22Rv1 (cell line): Measurements from ENCODE around the gene CYSTM1.

ENCODE experiments used
- H3K27ac ChIP-seq: fragments of 450-650 bp; 2 replicates; pipeline ENCODE4 v1.5.1; 2017
- CTCF ChIP-seq: fragments of 450-650 bp; IDR thresholded peaks from 2 replicates; pipeline ENCODE4 v1.5.1; 2017; ENCODE audit warnings: mild to moderate bottlenecking
- ZFX ChIP-seq: fragments of 450-650 bp; IDR thresholded peaks from 2 replicates; pipeline ENCODE4 v1.6.1; 2017; ENCODE audit warnings: antibody characterized with exemption, borderline replicate concordance

Gene CYSTM1

GRCh38 chr5:140266471-140267200, 91.6 kb downstream of the CYSTM1 start:
- H3K27ac ChIP-seq: no peak overlapping the region
- TF ChIP-seq CTCF (no peak), ZFX (no peak)

GRCh38 chr5:140267201-140267540, 92.2 kb downstream of the CYSTM1 start:
- TF ChIP-seq CTCF (no peak), ZFX (no peak)
- no peak overlapping the region for H3K27ac ChIP-seq

GRCh38 chr5:140267559-140268018, 92.6 kb downstream of the CYSTM1 start:
- H3K27ac ChIP-seq: no peak overlapping the region
- TF ChIP-seq CTCF (no peak), ZFX (no peak)

DNA sequence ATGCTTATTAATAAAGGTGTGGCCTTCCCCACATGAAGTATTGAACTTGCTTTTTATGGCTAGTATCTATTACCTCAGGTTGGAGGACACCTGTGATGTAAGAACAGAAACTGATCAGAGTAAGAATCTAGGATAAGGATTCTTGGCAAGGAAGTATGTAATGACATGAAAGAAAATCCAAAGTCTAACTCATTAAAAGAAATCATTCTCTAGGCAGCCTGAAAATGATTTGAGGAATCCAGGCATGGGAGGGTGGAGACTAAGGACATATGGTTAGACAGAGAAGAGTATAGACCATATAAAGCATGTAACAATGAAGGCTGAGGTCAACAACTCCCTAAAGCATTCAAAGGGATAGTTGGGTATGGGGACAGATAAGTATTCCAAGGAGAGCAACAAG, 95.0 kb downstream of the CYSTM1 start:
- TF ChIP-seq CTCF: no peak
- TF ChIP-seq ZFX: no peak
- no peak overlapping the region for H3K27ac ChIP-seq

GRCh38 chr5:140273401-140273877, 98.5 kb downstream of the CYSTM1 start:
- TF ChIP-seq ZFX: no peak
- no peak for TF ChIP-seq CTCF
- H3K27ac ChIP-seq: no peak overlapping the region

GRCh38 chr5:140275837-140276236, 100.8 kb downstream of the CYSTM1 start:
- no peak for TF ChIP-seq CTCF
- no peak for TF ChIP-seq ZFX
- H3K27ac ChIP-seq: no peak overlapping the region

GRCh38 chr5:140282266-140282665, 107.3 kb downstream of the CYSTM1 start:
- TF ChIP-seq CTCF (no peak), ZFX (no peak)
- H3K27ac ChIP-seq: no peak overlapping the region
